DLD1 (cell line): ENCODE results near the gene FAF2.
"Not testable (repeated sequence)": the region's sequence is repeated elsewhere in the genome, so short reads cannot be mapped to it uniquely, and the experiment has no call there.

Source experiments
- in situ Hi-C: cut with HindIII; loops from 2 replicates; pipeline ENCODE4 v1.10.0; 2017; ENCODE audit warnings: low sequenced_read_pairs

Gene FAF2

GRCh38 chr5:176416965-176417364 lies 31.2 kb upstream of the FAF2 start:
- in situ Hi-C loops: no loop called here

GRCh38 chr5:176418251-176418650 lies 29.9 kb upstream of the FAF2 start:
- in situ Hi-C loops: no loop called here

GRCh38 chr5:176420086-176420485 lies 28.1 kb upstream of the FAF2 start:
- in situ Hi-C loops: no loop called here

GRCh38 chr5:176420972-176421544 lies 27.1 kb upstream of the FAF2 start:
- in situ Hi-C loops: no loop called here

GRCh38 chr5:176424181-176424580 lies 24.0 kb upstream of the FAF2 start:
- in situ Hi-C loops: no loop called here

- in situ Hi-C loops: no loop called here
Measured at GRCh38 chr5:176425138-176425537, 23.0 kb upstream of the FAF2 start.

GRCh38 chr5:176425791-176426190 lies 22.4 kb upstream of the FAF2 start:
- in situ Hi-C loops: no loop called here

GRCh38 chr5:176426876-176427275 lies 21.3 kb upstream of the FAF2 start:
- in situ Hi-C loops: no loop called here

GRCh38 chr5:176427971-176428370 lies 20.2 kb upstream of the FAF2 start:
- in situ Hi-C loops: no loop called here

GRCh38 chr5:176429972-176430371 lies 18.2 kb upstream of the FAF2 start:
- in situ Hi-C loops: no loop called here

GRCh38 chr5:176432707-176433106 lies 15.5 kb upstream of the FAF2 start:
- in situ Hi-C loops: no loop called here

GRCh38 chr5:176436656-176437055 lies 11.5 kb upstream of the FAF2 start:
- in situ Hi-C loops: no loop called here

- in situ Hi-C loops: no loop called here
Measured at GRCh38 chr5:176438959-176439757, 9.0 kb upstream of the FAF2 start.

GRCh38 chr5:176440927-176441706 lies 7.1 kb upstream of the FAF2 start:
- in situ Hi-C loops: no loop called here

GRCh38 chr5:176441921-176442323 lies 6.3 kb upstream of the FAF2 start:
- in situ Hi-C loops: no loop called here

- in situ Hi-C loops: not testable (repeated sequence)
Measured at GRCh38 chr5:176442911-176443310, 5.3 kb upstream of the FAF2 start.

GRCh38 chr5:176444742-176445141 lies 3.4 kb upstream of the FAF2 start:
- in situ Hi-C loops: no loop called here

- in situ Hi-C loops: no loop called here
Measured at GRCh38 chr5:176446028-176446665, 2.0 kb upstream of the FAF2 start.

- in situ Hi-C loops: no loop called here
Measured at GRCh38 chr5:176446884-176447590, 1.1 kb upstream of the FAF2 start.

- in situ Hi-C loops: no loop called here
Measured at GRCh38 chr5:176447591-176447977, 601 bp upstream of the FAF2 start.

GRCh38 chr5:176450077-176450476 lies 1.9 kb downstream of the FAF2 start:
- in situ Hi-C loops: no loop called here
